NCI-H2227 treated with DMSO at 0.1 percent for 48 hours (cell line): ENCODE measurements around the gene ATP8A2.
"Not testable (repeated sequence)": the region's sequence is repeated elsewhere in the genome, so short reads cannot be mapped to it uniquely, and the experiment has no call there.

Experiments
- DNase-seq: peaks from one replicate; lab custom pipeline; 2025; lab: John Stamatoyannopoulos, UW

ATP8A2 gene

GRCh38 chr13:26072335-26072734, 700.6 kb downstream of the ATP8A2 start:
- DNase-seq = not testable (repeated sequence)

- DNase-seq = no peak
Measured at GRCh38 chr13:26074706-26075105, 702.9 kb downstream of the ATP8A2 start.
